IPS DF 4.7 (cell line): Measurements from ENCODE around the gene GOLT1B.

Experiments used
- DNase-seq: peaks from one replicate; pipeline ENCODE4 v3.0.0-alpha.2; 2013; ENCODE audit warnings: low spot score; ENCODE audit errors: extremely low read depth

The GOLT1B gene

DNA sequence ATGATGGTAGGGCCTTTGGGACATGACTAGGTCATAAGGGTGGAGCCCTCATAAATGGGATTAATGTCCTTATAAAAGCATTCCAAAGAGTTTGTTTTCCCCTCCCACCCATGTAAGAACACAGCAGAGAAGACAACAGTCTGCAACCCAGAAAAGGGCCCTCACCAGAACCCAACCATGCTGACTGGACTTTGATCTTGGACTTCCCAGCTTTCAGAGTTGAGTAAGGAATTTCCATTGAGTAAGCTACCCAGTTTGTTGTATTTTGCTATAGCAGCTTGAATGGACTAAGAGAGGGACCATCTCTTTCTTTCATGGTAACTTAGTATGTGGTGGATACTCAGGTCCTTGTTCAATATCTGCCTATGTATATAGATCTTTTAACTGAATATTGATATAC, 21.6 kb downstream of the GOLT1B start:
- no peak for DNase-seq

GRCh38 chr12:21526053-21526452, 24.5 kb downstream of the GOLT1B start, which contains the start of gene SPX:
Gene SPX (plus strand): TSS chr12:21526296. CDS start chr12:21526473, 177 bp downstream.
- no peak for DNase-seq

DNA sequence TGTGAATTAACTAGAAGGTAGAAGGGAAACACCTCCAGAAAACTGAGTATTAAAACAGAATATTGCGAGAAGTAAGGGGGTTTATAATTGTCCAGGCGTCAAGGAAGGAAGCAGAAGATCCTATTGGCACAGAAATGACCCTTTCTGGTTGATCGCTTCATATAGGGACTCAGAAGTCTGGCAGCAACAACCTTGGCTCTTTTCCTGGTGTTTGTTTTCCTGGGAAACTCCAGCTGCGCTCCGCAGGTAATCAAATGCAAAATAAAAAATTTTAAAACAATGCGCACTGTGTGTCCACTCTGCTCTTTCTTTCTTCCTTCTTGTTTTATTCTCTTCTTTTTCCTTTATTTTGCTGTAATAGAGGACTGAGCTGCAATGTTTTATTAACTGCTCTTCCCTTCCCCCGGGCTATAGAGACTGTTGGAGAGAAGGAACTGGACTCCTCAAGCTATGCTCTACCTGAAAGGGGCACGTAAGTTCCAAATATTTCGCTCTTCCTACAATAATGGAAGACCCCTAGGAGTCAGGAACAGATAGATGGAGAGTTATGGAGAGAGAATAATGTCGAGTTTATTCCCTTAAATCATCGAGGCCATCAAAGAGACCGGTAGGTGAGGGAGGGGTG, 25.2 kb downstream of the GOLT1B start:
- no peak for DNase-seq

- DNase-seq = no peak
Observed at GRCh38 chr12:21527451-21528180, 26.0 kb downstream of the GOLT1B start.

- DNase-seq = no peak
Observed at GRCh38 chr12:21528953-21529352, 27.4 kb downstream of the GOLT1B start.

DNA sequence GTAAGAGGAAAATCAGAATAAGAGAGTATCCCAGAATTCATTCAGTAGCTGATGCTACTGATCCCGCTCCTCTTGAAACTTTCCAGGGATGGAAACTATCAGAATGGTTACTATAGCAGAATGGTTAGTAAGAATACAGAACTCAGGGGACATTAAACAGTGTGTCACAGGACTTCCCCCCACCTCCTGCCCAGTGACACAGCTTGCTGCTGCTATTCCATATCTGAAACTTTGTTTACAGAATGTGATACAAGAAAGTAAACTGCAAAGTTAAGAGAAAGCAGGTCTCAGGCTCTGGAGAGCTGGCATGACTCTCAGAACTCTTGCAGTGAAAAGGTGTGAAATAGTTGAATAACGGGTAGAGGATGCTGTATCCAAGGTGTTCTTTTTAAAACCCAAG, 27.9 kb downstream of the GOLT1B start:
- no peak for DNase-seq

DNA sequence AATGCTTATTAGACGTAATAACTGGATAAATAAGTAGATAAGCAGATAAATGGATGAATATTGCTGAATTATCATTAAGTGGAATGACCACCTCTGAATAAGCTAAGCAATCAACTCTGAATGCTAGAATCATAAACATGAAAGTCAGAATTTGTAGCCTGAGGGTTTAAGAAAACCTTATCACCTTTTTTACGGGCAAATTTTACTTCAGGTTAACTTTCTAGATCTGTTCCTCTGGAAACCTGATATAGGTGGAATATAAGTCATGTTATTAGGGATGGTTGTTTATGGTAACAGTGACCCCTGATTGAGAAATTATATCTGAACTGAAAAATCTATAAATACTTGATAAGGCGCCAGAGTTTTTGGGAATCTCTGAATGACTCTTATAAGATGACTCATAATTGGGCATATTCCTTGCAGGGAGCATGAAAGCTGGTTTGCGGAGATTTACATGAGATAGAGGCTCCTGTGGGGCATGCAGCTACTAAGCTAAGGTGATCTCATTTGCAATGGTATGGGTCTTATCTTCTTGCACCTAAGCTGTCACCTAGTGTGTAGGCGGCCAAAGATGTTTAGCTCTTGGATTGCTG, 36.6 kb downstream of the GOLT1B start:
- no peak for DNase-seq

- DNase-seq = no peak
Observed at GRCh38 chr12:21539797-21540196, 38.2 kb downstream of the GOLT1B start.

DNA sequence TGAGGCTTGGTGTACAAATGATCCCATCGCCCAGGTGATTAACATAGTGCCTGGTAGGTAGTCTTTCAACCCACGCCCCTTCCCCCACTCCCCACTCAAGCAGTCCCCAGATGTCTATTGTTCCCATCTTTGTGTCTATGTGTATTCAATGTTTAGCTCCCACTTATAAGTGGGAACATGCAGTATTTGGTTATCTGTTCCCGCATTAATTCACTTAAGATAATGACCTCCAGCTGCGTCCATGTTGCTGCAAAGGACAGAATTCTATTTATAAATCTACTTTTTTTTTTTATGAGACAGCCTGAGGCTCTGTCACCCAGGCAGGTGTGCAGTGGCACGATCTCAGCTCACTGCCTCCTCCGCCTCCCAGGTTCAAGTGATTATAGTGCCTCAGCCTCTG, 40.2 kb downstream of the GOLT1B start:
- no peak for DNase-seq

DNA sequence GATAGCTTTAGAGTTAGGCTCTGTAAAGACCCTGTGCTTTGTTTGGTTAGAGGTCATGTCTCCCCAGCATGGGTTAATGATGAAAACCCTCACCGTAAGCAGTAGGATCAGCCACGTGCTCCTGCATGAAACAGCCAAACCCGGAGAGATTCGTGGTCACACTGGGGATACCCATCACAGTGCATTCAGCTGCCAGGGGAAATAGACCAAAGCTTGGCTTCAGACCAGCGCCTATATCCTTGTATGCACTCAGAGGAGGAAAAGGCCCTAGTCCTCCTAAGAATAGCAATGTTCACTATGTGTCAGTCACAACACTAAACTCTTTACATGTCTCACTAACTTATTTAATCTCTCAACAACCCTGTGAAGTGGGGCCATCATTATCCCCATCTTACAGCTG, 40.8 kb downstream of the GOLT1B start:
- DNase-seq = no peak

DNA sequence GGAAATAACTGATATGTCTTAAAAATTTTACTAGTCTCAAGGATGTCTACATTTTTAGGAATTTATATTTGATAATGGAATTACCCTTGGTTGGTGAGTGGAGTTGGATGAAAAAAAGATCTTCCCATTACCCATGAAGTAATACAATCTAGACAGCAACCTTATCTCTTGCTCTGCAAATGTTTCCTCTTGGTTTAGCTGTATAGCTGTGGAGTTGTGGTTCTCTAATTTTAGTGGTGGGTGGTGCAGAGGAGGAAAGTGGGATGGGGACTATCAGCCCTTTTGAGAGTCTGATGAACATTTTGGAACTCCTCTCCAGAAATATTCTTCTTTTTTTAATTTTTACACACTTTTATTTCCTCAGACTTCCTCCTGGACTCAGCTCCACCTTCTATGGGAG, 41.6 kb downstream of the GOLT1B start:
- no peak for DNase-seq

DNA sequence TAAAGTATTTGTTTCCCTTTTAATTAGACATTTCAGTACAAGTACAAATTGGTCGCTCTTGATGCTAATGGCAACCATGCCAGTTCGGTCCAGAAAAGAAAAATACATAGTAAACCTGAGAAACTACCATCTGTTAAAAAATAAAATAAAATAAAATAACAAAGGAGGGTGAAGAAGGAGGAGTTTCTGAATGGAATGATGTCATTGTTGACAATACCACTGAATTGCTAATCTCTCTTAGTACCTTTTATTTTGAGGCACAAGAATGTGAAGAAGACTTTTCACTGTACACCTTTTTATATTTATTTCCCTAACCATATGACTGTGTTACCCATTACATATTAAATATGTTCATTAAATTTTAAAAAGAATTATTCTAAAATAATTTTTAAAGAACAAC, 44.0 kb downstream of the GOLT1B start:
- DNase-seq = no peak

DNA sequence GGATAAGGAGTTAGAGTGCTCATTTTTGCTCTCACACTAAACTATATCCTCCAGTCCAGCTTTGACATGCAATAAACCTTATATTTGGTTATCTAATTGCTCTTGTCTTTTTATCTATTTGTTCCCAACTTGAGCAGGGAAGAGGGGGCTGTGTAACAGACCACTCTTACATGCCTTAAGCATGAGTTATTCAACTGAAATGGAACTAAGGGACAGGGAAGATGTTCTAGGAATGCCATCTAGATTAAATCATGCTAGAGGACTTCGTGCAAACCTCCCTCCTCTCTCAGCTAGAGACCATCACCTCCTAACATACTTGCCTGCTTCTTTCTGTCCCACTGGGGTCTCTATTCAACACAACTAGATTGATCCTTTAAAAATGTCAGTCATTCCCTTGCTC, 45.1 kb downstream of the GOLT1B start:
- no peak for DNase-seq

GRCh38 chr12:21547437-21547836, 45.8 kb downstream of the GOLT1B start:
- DNase-seq = no peak

DNA sequence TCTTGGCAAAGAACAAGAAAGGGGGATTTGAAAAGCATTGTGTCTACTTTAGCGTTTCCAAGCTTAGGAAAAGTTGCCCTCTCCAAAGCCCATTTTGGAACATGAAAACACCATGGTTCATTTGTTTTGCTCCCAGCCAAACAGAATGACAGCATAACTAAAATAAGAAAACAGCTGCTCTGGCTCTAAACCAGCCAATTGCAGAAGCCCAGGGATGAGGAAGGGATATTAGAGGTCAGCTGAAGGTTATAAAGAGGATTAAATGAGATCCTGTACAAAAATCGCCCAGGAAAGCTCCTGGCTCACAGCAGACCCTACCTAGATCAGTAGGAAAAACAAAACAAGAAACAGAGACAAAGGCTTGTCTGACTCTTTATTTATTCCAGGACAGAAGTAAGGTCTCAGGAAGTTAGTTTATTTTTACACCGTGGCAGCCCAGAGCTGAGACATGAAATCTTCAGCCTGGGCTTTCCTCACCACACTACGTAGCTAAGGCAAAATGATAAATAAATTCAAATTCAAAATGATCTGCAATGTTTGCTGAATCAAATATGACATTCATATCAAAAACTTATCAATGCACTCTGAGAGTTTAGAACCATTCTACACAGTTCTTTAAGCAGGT, 50.4 kb downstream of the GOLT1B start:
- DNase-seq = no peak

GRCh38 chr12:21552635-21553328, 51.2 kb downstream of the GOLT1B start:
- DNase-seq = no peak

DNA sequence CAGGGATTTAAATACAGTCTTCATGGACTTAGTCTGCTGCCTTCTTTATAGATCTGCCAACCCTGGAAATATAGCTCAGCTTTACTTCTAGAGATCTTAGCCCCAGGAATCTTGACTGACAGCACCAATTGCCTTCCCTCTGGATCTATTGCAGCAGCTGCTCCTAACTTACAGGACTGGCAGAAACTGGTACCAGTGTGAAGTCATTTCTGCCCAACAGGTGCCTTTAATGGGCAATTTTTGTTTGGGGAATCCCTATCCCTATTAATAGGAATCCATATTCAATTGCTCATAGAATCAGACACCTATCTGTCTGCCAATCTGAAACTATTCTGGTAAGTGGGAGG, 51.7 kb downstream of the GOLT1B start:
- no peak for DNase-seq

DNA sequence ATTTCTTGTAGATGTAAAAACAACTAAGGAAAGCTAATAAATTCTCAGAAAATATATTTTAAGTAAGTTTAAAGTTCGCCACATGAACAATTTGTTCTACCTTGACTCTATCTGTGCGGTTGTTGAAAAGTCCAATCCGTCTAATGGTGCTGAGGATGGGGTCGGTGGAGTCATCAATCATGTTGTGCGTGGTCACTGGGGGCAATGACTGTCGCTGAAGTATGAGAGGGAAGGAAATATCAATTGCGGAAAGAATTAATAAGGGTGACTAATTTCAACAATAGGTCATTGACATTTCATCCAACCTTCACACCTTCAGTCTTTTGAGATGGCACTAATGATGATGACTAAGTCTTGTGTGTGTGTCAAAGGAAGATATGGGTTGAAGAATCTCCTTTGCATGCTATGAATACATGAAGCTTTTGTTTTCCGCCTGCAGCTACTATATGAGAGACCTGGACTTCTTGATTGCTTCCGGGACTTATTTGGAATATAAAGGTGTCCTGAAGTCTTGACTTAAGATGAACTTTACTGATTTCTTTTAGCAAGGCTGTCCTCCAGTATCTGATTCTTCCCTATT, 56.6 kb downstream of the GOLT1B start:
- DNase-seq = no peak

DNA sequence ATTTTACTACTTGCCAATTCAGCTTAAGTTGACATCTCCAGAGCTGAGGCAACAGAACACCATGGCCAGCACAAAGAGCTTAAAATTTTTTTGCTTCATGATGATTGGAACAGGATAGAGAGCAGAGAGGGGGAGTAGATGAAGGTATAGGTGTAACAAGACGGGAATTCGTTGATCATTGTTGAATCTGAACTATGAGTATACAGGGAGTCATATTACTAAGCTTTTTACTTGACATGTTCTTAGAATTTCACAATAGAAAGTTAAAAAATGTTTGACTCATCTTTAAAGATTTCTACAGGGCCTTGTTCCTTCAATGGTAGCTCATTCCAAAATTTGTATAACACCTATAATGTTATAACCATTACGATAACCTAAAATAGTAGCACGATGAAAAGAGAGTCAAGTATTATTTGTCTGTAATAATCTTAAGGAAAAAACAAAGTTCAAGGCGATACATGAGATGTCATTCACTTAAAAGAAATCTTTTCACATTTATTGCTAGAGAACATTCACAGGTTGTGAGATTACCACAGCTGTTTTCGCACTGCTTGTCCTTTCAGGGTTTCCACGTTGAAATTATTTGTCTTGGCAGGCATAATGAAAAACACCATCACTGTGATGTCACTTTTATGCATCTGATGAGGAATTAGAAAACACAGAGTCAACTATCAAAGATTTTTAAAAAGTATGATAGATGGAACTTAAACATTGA, 58.4 kb downstream of the GOLT1B start:
- no peak for DNase-seq

- DNase-seq = no peak
Observed at GRCh38 chr12:21561158-21561557, 59.6 kb downstream of the GOLT1B start.

DNA sequence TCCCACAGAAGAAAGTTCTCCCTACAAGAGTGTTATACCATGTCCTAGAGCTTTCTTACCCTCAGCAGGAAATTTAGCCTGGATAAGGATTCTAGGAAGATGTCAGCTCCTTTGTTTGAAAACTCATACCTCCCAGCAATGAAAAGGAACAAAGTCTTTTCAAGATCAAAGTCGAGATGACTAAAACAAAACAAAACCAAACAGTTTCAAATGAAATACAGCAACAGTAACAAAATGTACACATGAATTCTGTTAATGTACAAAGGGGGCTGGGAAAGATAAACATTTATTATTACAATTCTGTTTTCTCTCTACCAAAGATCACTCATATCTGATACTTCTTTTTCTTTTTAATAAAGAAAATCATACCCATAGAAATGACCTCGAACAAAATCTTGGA, 61.3 kb downstream of the GOLT1B start:
- DNase-seq = no peak
